Measurements from ENCODE around the gene C1QB. TPM values are rescaled to one million over a fixed set of nuclear protein-coding genes. Genes with fewer than 3 reads are reported as not detected.

Gene C1QB
- total RNA-seq, 1 experiment from 2014 or later = 0.33 TPM

- Histone ChIP-seq H3K27ac (ENCODE audit: low read length) (no peak overlapping the region), H3K4me3 (ENCODE audit: low read depth in 2 of 2, low read length in 2 of 2) (no peak overlapping the region), H3K9me3 (ENCODE audit: control insufficient read depth, insufficient read depth, low read depth, low read length) (no peaks in the 10 kb centered on the region), H3K4me1 (ENCODE audit: control insufficient read depth, insufficient read depth, low read length) (no peaks in the 10 kb centered on the region), H3K27me3 (ENCODE audit: control insufficient read depth, insufficient read depth, low read length) (peaks cover 3% of the 10 kb centered on the region), H3K36me3 (ENCODE audit: control insufficient read depth, insufficient read depth, low read length) (no peaks in the 10 kb centered on the region)
- ChIA-PET POLR2A (no interaction called here), CTCF (no interaction called here)
- intact Hi-C loops (cut with micrococcal nuclease; ENCODE audit: unreplicated experiment) = no loop called here
- ATAC-seq (no peak), DNase-seq (ENCODE audit: low read depth, low spot score) (no peak)
- no TSS peak for BruUV-seq (replicated peaks)
- TF ChIP-seq, protein P1, sequence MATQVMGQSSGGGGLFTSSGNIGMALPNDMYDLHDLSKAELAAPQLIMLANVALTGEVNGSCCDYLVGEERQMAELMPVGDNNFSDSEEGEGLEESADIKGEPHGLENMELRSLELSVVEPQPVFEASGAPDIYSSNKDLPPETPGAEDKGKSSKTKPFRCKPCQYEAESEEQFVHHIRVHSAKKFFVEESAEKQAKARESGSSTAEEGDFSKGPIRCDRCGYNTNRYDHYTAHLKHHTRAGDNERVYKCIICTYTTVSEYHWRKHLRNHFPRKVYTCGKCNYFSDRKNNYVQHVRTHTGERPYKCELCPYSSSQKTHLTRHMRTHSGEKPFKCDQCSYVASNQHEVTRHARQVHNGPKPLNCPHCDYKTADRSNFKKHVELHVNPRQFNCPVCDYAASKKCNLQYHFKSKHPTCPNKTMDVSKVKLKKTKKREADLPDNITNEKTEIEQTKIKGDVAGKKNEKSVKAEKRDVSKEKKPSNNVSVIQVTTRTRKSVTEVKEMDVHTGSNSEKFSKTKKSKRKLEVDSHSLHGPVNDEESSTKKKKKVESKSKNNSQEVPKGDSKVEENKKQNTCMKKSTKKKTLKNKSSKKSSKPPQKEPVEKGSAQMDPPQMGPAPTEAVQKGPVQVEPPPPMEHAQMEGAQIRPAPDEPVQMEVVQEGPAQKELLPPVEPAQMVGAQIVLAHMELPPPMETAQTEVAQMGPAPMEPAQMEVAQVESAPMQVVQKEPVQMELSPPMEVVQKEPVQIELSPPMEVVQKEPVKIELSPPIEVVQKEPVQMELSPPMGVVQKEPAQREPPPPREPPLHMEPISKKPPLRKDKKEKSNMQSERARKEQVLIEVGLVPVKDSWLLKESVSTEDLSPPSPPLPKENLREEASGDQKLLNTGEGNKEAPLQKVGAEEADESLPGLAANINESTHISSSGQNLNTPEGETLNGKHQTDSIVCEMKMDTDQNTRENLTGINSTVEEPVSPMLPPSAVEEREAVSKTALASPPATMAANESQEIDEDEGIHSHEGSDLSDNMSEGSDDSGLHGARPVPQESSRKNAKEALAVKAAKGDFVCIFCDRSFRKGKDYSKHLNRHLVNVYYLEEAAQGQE (IDR thresholded peaks at IDR 0.05; ENCODE audit: insufficient read depth in 1 of 2, low read depth in 2 of 2, low read length in 1 of 2) = no peak
- TF ChIP-seq TCF7L2 (IDR thresholded peaks at IDR 0.05; ENCODE audit: low read depth, low read length) (no peak), CTCF (IDR thresholded peaks at IDR 0.05) (no peak), SIN3A (IDR thresholded peaks at IDR 0.05; ENCODE audit: borderline replicate concordance, insufficient read depth, low read depth, low read length) (no peak), POLR2AphosphoS5 (IDR thresholded peaks at IDR 0.05; ENCODE audit: low read depth, low read length) (no peak)
- in situ Hi-C loops (cut with HindIII; ENCODE audit: low pct_unique_long_range_greater_than_20kb, low sequenced_read_pairs) = no loop called here
Observed at GRCh38 chr1:22637907-22638445, 15.1 kb upstream of the C1QB start.

GRCh38 chr1:22638476-22639234 lies 14.4 kb upstream of the C1QB start:
- H3K27me3 ChIP-seq (ENCODE audit: control insufficient read depth, insufficient read depth, low read length) = peaks cover 3% of the 10 kb centered on the region

More at GRCh38 chr1:22638476-22639234, 14.4 kb upstream of the C1QB start:
- TF ChIP-seq SIN3A (IDR thresholded peaks at IDR 0.05; ENCODE audit: borderline replicate concordance, insufficient read depth, low read depth, low read length) (no peak), TCF7L2 (IDR thresholded peaks at IDR 0.05; ENCODE audit: low read depth, low read length) (no peak), POLR2AphosphoS5 (IDR thresholded peaks at IDR 0.05; ENCODE audit: low read depth, low read length) (no peak), CTCF (IDR thresholded peaks at IDR 0.05) (no peak)
- TF ChIP-seq, protein P1 (IDR thresholded peaks at IDR 0.05; ENCODE audit: insufficient read depth in 1 of 2, low read depth in 2 of 2, low read length in 1 of 2) = no peak
- Histone ChIP-seq H3K36me3 (ENCODE audit: control insufficient read depth, insufficient read depth, low read length) (no peaks in the 10 kb centered on the region), H3K27ac (ENCODE audit: low read length) (no peak overlapping the region), H3K4me1 (ENCODE audit: control insufficient read depth, insufficient read depth, low read length) (no peaks in the 10 kb centered on the region), H3K9me3 (ENCODE audit: control insufficient read depth, insufficient read depth, low read depth, low read length) (no peaks in the 10 kb centered on the region), H3K4me3 (ENCODE audit: low read depth in 2 of 2, low read length in 2 of 2) (no peak overlapping the region)
- no peak for ATAC-seq
- POLR2A ChIA-PET = no interaction called here
- CTCF ChIA-PET = no interaction called here
- intact Hi-C loops (cut with micrococcal nuclease; ENCODE audit: unreplicated experiment) (no loop called here), in situ Hi-C loops (cut with HindIII; ENCODE audit: low pct_unique_long_range_greater_than_20kb, low sequenced_read_pairs) (no loop called here)
- BruUV-seq (replicated peaks) = no TSS peak
- DNase-seq (ENCODE audit: low read depth, low spot score) = no peak

Measured in Panc1 (cell line).